ENCODE data around the gene ZNF93.
"Not testable (repeated sequence)": the region's sequence is repeated elsewhere in the genome, so short reads cannot be mapped to it uniquely, and the experiment has no call there.

- TF ChIP-seq KAT7 (CRISPR knock-in tag; IDR thresholded peaks at IDR 0.05; ENCODE audit: borderline replicate concordance); CBFB (CRISPR knock-in tag; IDR thresholded peaks at IDR 0.05; ENCODE audit: low read depth); EMX1 (CRISPR knock-in tag; IDR thresholded peaks at IDR 0.05); ZNF423 (CRISPR knock-in tag; IDR thresholded peaks at IDR 0.05); IRF1 (CRISPR knock-in tag; IDR thresholded peaks at IDR 0.05); ATF3 (CRISPR knock-in tag; conservative IDR thresholded peaks at IDR 0.05); ZNF263 (CRISPR knock-in tag; IDR thresholded peaks at IDR 0.05; ENCODE audit: low read depth): not testable (repeated sequence)
- peak; percentile 65 for TF ChIP-seq CTCF (IDR thresholded peaks at IDR 0.05)
These were observed 58.5 kb downstream of the ZNF93 start for GRCh38 chr19:19959151-19959799.

All from WTC11 (cell line).